Measurements from ENCODE around the gene GTF2I. TPM values are rescaled to one million over a fixed set of nuclear protein-coding genes. Genes with fewer than 3 reads are reported as not detected.
"Not testable (repeated sequence)": the region's sequence is repeated elsewhere in the genome, so short reads cannot be mapped to it uniquely, and the experiment has no call there.

Gene GTF2I
- total and polyA plus RNA-seq, 8 donors = 220 to 441 (median 380) TPM

DNA sequence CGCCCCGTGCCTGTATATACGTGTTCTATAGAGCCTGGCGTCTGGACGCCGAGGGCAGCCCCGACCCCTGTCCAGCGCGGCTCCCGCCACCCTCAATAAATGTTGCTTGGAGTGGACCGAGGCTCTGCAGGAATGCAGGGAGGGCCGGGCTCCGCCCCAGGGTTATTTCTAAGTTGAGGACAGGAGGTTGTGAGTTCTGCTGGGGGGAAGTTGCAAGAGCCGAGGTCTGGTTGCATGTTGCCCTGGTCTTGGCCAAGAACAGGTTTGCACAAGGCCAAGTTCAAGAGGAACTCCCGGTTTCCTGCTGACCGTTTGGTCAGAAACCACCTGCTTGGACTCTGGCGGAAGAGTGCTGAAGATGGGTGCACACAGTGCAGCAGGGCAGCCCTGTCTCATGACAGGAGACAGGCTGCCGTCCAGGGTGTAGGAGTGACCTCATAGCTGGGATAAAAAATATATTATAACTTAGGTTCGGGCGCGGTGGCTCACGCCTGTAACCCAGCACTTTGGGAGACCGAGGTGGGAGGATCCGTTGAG, 131.8 kb downstream of the GTF2I start:
- H3K27me3 ChIP-seq; H3K4me3 ChIP-seq; intact Hi-C loops (cut with DNase I); H3K36me3 ChIP-seq; H3K27ac ChIP-seq; DNase-seq; H3K9me3 ChIP-seq; H3K4me1 ChIP-seq: not testable (repeated sequence)
- peak; percentile 32 for ATAC-seq

DNA sequence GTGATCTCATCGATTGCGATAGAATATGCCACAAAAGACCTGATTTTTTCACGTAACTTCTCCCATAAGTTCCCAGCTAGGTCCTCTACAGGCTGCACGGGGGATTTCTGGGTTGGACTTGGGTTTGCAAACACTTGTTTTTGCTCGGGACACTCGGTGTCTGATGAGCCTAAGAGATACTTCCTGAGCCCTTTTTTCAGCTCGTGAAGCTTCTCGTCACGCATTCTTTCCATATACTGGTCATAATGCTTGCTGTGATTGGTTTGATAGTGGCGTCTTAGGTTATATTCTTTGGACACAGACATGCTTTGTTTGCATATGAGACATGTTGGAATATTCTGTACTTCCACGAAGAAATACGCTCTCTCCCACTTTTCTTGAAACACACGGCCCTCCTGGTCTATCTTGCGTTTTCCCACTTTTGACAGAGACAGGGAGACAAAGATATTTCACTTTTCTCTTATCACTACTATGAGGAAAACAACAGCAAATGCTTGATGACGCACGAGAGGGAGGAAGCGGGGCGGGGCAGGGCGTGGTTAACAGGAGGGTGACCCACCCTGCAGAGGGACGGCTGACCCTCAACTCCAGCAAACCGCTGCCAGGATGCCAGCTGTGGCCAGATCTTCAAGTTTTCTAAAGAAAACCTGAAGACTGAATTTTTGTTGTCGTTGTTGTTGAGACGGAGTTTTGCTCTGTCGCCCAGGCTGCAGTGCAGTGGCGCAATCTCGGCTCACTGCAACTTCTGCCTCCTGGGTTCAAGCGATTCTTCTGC, 140.5 kb downstream of the GTF2I start:
- H3K27ac ChIP-seq; H3K27me3 ChIP-seq; H3K36me3 ChIP-seq; H3K9me3 ChIP-seq; intact Hi-C loops (cut with DNase I); ATAC-seq; H3K4me1 ChIP-seq; H3K4me3 ChIP-seq: not testable (repeated sequence)
- peak in 1 of 4 donors; percentile 16 for DNase-seq

DNA sequence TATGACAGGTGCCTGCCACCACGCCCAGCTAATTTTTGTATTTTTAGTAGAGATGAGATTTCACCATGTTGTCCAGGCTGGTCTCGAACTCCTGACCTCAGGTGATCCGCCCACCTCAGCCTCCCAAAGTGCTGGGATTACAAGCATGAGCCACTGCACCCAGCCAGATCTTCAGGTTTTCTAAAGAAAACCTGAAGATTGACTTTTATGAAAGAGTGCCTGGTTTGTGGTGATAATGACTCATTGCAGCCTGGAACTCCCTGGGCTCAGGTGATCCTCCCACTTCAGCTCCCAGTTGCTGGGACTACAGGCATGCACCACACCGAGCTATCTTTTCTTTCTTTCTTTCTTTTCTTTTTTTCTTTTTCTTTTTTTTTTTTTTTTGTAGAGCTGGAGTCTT, 141.1 kb downstream of the GTF2I start:
- H3K36me3 ChIP-seq; intact Hi-C loops (cut with DNase I): not testable (repeated sequence)
- ATAC-seq = peak; percentile 54

More for the DNA sequence above, 141.1 kb downstream of the GTF2I start:
- H3K4me3 ChIP-seq, H3K9me3 ChIP-seq, DNase-seq, H3K27ac ChIP-seq, H3K4me1 ChIP-seq, H3K27me3 ChIP-seq: not testable (repeated sequence)

Other genes starting within 250 kb of the GTF2I start
- gene GTF2IRD1, start 203.8 kb upstream of the GTF2I start, total RNA-seq = 10 to 100 TPM; 20.8 to 28.3 TPM
- gene GTF2IRD1, start 203.8 kb upstream of the GTF2I start, polyA plus RNA-seq (ENCODE audit: insufficient read length in 6 of 6) = 10 to 100 TPM; 33.0 to 40.2 (median 35.0) TPM
- gene NCF1, start 116.3 kb downstream of the GTF2I start, total RNA-seq = 10 to 100 TPM in 1 of 2 donors, 1 to 10 TPM in 1; 8.7 to 85.8 TPM
- gene NCF1, start 116.3 kb downstream of the GTF2I start, polyA plus RNA-seq (ENCODE audit: insufficient read length in 6 of 6) = 1 to 10 TPM; 2.1 to 2.8 (median 2.5) TPM
- gene GTF2IRD2, start 193.9 kb downstream of the GTF2I start, total RNA-seq = 10 to 100 TPM; 13.0 to 14.2 TPM
- 10 to 100 TPM; 34.1 to 62.4 (median 43.6) TPM for gene GTF2IRD2, start 193.9 kb downstream of the GTF2I start, polyA plus RNA-seq (ENCODE audit: insufficient read length in 6 of 6)